ENCODE measurements around the gene OSMR. TPM values are rescaled to one million over a fixed set of nuclear protein-coding genes. Genes with fewer than 3 reads are reported as not detected.
A peak's percentile ranks its signal among the peaks of the same experiment; 100 is the strongest.

OSMR gene
- not detected for total RNA-seq (ENCODE audit: unreplicated experiment)
- long read RNA-seq, result 0 reads

DNA sequence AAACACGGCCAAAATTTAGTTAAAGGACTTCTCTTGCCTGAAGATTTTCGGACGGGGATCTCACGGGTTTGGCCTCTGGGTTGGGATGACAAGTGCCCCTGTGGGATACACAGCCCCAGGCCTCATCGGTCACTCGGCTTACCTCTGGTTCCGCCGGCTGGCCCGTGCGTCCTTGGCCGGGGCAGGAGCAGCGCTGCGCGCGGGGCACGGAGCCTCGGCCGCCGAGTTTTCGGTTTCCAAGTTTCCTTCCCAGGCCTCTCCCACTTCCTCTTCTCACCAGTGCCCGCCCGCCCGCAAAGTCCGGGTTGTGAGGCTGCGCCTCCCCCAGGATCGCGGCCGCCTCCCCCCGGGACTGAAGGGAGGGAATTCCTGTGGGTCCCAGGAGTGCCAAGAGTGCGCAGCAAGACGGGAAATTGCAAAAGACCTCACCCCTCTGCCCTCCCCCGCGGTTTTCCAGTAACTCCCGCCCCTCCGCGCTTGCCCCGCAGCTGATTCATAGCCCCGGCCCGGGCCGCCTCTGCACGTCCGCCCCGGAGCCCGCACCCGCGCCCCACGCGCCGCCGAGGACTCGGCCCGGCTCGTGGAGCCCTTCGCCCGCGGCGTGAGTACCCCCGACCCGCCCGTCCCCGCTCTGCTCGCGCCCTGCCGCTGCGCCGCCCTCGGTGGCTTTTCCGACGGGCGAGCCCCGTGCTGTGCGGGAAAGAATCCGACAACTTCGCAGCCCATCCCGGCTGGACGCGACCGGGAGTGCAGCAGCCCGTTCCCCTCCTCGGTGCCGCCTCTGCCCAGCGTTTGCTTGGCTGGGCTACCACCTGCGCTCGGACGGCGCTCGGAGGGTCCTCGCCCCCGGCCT is at the start of gene OSMR:
Gene OSMR, plus strand, starts transcription at position 487 of the 853 bp plus-strand sequence. CDS start 23,033 bp downstream, outside the sequence.
- H3K4me3 Mint-ChIP-seq (ENCODE audit: unreplicated experiment), result peak within 1 kb of the TSS; percentile 84
- H3K4me1 Mint-ChIP-seq (ENCODE audit: low read depth, unreplicated experiment), result no peaks in the 10 kb centered on the region
- no peak within 1 kb of the TSS for H3K27ac Mint-ChIP-seq (ENCODE audit: unreplicated experiment)
- no peaks in the 10 kb centered on the region for H3K9me3 Mint-ChIP-seq (ENCODE audit: unreplicated experiment)
- TF ChIP-seq, protein P1, sequence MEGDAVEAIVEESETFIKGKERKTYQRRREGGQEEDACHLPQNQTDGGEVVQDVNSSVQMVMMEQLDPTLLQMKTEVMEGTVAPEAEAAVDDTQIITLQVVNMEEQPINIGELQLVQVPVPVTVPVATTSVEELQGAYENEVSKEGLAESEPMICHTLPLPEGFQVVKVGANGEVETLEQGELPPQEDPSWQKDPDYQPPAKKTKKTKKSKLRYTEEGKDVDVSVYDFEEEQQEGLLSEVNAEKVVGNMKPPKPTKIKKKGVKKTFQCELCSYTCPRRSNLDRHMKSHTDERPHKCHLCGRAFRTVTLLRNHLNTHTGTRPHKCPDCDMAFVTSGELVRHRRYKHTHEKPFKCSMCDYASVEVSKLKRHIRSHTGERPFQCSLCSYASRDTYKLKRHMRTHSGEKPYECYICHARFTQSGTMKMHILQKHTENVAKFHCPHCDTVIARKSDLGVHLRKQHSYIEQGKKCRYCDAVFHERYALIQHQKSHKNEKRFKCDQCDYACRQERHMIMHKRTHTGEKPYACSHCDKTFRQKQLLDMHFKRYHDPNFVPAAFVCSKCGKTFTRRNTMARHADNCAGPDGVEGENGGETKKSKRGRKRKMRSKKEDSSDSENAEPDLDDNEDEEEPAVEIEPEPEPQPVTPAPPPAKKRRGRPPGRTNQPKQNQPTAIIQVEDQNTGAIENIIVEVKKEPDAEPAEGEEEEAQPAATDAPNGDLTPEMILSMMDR (IDR thresholded peaks at IDR 0.05; ENCODE audit: partially characterized antibody, unreplicated experiment), result no peak
- DNase-seq, result peak; percentile 50
- H3K36me3 Mint-ChIP-seq (ENCODE audit: unreplicated experiment), result no peaks in the 10 kb centered on the region
- H3K27me3 Mint-ChIP-seq (ENCODE audit: unreplicated experiment), result peaks cover 10% of the 10 kb centered on the region

DNA sequence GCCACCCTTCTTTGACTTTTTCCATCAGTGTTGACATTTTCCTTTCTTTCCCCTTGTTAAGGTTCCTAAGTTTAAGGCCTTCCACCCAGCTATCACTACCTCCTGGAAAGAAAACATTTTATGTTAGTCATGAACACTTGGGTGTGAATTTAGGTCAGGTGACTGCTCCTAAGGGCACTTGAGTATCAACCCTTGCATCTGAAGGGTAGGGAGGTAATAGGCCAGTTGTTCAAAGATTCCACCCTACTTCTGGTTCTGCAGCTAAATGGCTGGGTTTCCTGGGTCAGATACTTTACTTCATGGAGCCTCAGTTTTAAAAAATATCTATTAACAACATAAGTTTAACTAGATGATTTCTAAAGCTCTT is 49.1 kb upstream of the OSMR start:
- TF ChIP-seq, protein P1 (IDR thresholded peaks at IDR 0.05; ENCODE audit: partially characterized antibody, unreplicated experiment), result no peak
- no peaks in the 10 kb centered on the region for H3K36me3 Mint-ChIP-seq (ENCODE audit: unreplicated experiment)
- DNase-seq, result no peak
- peaks cover 2% of the 10 kb centered on the region for H3K4me1 Mint-ChIP-seq (ENCODE audit: low read depth, unreplicated experiment)
- no peak overlapping the region for H3K27ac Mint-ChIP-seq (ENCODE audit: unreplicated experiment)
- no peak overlapping the region for H3K4me3 Mint-ChIP-seq (ENCODE audit: unreplicated experiment)
- no peaks in the 10 kb centered on the region for H3K27me3 Mint-ChIP-seq (ENCODE audit: unreplicated experiment)
- H3K9me3 Mint-ChIP-seq (ENCODE audit: unreplicated experiment), result peaks cover 3% of the 10 kb centered on the region

GRCh38 chr5:38797838-38798237 is 48.0 kb upstream of the OSMR start:
- Mint-ChIP-seq H3K36me3 (ENCODE audit: unreplicated experiment) (no peaks in the 10 kb centered on the region), H3K4me3 (ENCODE audit: unreplicated experiment) (no peak overlapping the region), H3K9me3 (ENCODE audit: unreplicated experiment) (peaks cover 3% of the 10 kb centered on the region), H3K27ac (ENCODE audit: unreplicated experiment) (no peak overlapping the region), H3K4me1 (ENCODE audit: low read depth, unreplicated experiment) (peaks cover 2% of the 10 kb centered on the region), H3K27me3 (ENCODE audit: unreplicated experiment) (no peaks in the 10 kb centered on the region)
- TF ChIP-seq, protein P1 (IDR thresholded peaks at IDR 0.05; ENCODE audit: partially characterized antibody, unreplicated experiment), result no peak
- no peak for DNase-seq

DNA sequence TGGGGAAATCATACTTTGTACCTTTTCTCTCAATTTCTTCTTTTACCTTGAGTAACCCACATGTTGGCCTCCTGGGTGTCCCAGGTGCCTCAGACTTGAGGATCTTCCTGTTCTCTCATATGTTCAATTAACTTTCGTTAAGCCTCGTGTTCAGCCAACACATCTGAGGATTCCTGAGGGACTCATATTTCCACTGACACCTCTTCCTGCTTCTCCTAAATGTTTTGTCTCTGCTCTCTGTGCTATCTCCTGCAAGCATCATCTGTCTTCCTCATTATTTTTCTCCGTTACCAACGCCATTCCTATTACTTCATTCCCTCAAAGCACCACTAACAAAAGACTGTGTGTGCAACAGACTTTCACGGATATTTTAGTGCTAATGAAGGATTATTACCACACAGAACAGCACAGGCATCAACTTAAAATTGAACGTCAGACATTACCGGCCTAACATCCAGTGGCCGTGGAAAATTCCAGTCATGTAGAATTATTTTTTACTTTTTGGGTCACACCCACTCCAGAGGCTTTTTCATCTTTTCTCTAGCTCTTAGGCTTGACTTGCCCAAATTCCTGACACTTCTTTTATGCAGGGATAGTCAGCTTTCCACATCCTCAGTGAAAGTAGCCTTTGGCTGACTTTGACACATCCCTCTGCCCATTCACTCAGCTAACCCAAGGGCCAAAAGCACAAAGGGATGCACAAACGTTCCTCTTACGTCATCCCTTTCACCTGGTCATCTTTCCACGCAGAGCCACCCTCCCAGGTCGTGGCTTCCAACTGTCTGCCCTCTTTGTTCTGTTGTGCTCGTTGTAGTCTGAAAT is 46.0 kb upstream of the OSMR start:
- Mint-ChIP-seq H3K36me3 (ENCODE audit: unreplicated experiment) (no peaks in the 10 kb centered on the region), H3K9me3 (ENCODE audit: unreplicated experiment) (peaks cover 3% of the 10 kb centered on the region), H3K27ac (ENCODE audit: unreplicated experiment) (no peak overlapping the region), H3K4me3 (ENCODE audit: unreplicated experiment) (no peak overlapping the region), H3K27me3 (ENCODE audit: unreplicated experiment) (no peaks in the 10 kb centered on the region), H3K4me1 (ENCODE audit: low read depth, unreplicated experiment) (peaks cover 2% of the 10 kb centered on the region)
- no peak for DNase-seq
- TF ChIP-seq, protein P1 (IDR thresholded peaks at IDR 0.05; ENCODE audit: partially characterized antibody, unreplicated experiment), result no peak

All from glutamatergic neuron (in vitro differentiated cells).